A673 (cell line): Measurements from ENCODE around the gene ZSCAN20. TPM values are rescaled to one million over a fixed set of nuclear protein-coding genes. Genes with fewer than 3 reads are reported as not detected.

ENCODE experiments used
- BruUV-seq: library from RNA; stranded (reverse); fragments of 400-500 nt; replicated peaks from 2 replicates; lab custom pipeline; 2021; lab: Mats Ljungman, UMichigan
- CTCF ChIA-PET: fragments of 300-600 bp; sonication (Branson Sonifier 250); formaldehyde crosslinking; loops from one replicate; lab custom pipeline; 2022; ENCODE audit warnings: antibody characterized with exemption; lab: Charles Lee
- POLR2A ChIA-PET: fragments of 300-600 bp; sonication (Branson Sonifier 250); formaldehyde crosslinking; loops from one replicate; lab custom pipeline; 2022; ENCODE audit warnings: antibody characterized with exemption; ENCODE audit not compliant: low non-redundant PET; lab: Charles Lee
- DNase-seq: peaks from one replicate; pipeline ENCODE4 v3.0.0-alpha.2; 2015; ENCODE audit warnings: low spot score
- H3K27ac ChIP-seq: fragments of 200-600 bp; sonication (generic); 2 replicates; pipeline ENCODE4 v1.5.1; 2016; ENCODE audit warnings: mixed run types, low read depth, mild to moderate bottlenecking, mixed read lengths, antibody characterized with exemption, low read length; ENCODE audit not compliant: poor library complexity, severe bottlenecking
- H3K27me3 ChIP-seq: fragments of 200-600 bp; sonication (generic); replicated peaks from 2 replicates; pipeline ENCODE4 v1.6.1; 2017; ENCODE audit warnings: mixed run types, low read depth, mild to moderate bottlenecking, mixed read lengths, antibody characterized with exemption, low read length; ENCODE audit not compliant: insufficient read depth, poor library complexity
- H3K36me3 ChIP-seq: fragments of 200-600 bp; sonication (generic); 2 replicates; pipeline ENCODE4 v1.6.1; 2016; ENCODE audit warnings: mixed run types, mild to moderate bottlenecking, mixed read lengths, antibody characterized with exemption, low read length; ENCODE audit not compliant: insufficient read depth, poor library complexity, severe bottlenecking
- H3K4me1 ChIP-seq: fragments of 200-600 bp; sonication (generic); 2 replicates; pipeline ENCODE4 v1.6.1; 2017; ENCODE audit warnings: mixed run types, mild to moderate bottlenecking, mixed read lengths, antibody characterized with exemption, low read length; ENCODE audit not compliant: insufficient read depth, poor library complexity, severe bottlenecking
- H3K4me3 ChIP-seq: fragments of 200-600 bp; sonication (generic); 2 replicates; pipeline ENCODE4 v1.5.1; 2016; ENCODE audit warnings: low read depth, mixed run types, mild to moderate bottlenecking, mixed read lengths, low read length; ENCODE audit not compliant: poor library complexity, severe bottlenecking
- H3K9me3 ChIP-seq: fragments of 200-600 bp; sonication (generic); 2 replicates; pipeline ENCODE4 v1.6.1; 2016; ENCODE audit warnings: mixed run types, low read depth, mild to moderate bottlenecking, mixed read lengths, antibody characterized with exemption, low read length; ENCODE audit not compliant: poor library complexity, severe bottlenecking
- CTCF ChIP-seq: fragments of 300-800, 200-600 bp; sonication (generic); conservative IDR thresholded peaks from 2 replicates; pipeline ENCODE4 v1.5.1; 2017; ENCODE audit warnings: low read depth, mild to moderate bottlenecking, antibody characterized with exemption, low read length, moderate library complexity, mixed read lengths
- EZH2 ChIP-seq: fragments of 200-600 bp; sonication (generic); IDR thresholded peaks from 2 replicates; pipeline ENCODE4 v1.6.1; 2017; ENCODE audit warnings: borderline replicate concordance, low read depth, mild to moderate bottlenecking, mixed read lengths, antibody characterized with exemption, low read length; ENCODE audit not compliant: poor library complexity, severe bottlenecking
- intact Hi-C: fragments of 100-400 bp; cut with micrococcal nuclease; formaldehyde crosslinking; loops from one replicate; pipeline ENCODE4 v1.10.0; 2022; ENCODE audit not compliant: unreplicated experiment
- total RNA-seq: library from RNA; stranded (reverse); gene quantifications from 2 replicates; pipeline ENCODE4 v1.2.3, GENCODE V29; 2021

ZSCAN20 gene
- total RNA-seq, 1 experiment from 2014 or later = 4.5 TPM

GRCh38 chr1:33527934-33528333, 55.5 kb downstream of the ZSCAN20 start:
- CTCF ChIA-PET = no interaction called here

GRCh38 chr1:33529957-33530356, 57.5 kb downstream of the ZSCAN20 start:
- no TSS peak for BruUV-seq
- no peaks in the 10 kb centered on the region for H3K9me3 ChIP-seq
- CTCF ChIA-PET = no interaction called here
- H3K36me3 ChIP-seq = no peaks in the 10 kb centered on the region
- no peaks in the 10 kb centered on the region for H3K4me1 ChIP-seq
- POLR2A ChIA-PET = no interaction called here
- no peak for TF ChIP-seq CTCF
- no peak for TF ChIP-seq EZH2
- intact Hi-C loops = no loop called here
- H3K27me3 ChIP-seq = peaks cover 25% of the 10 kb centered on the region
- no peak for DNase-seq
- H3K27ac ChIP-seq = no peak overlapping the region
- H3K4me3 ChIP-seq = no peak overlapping the region

More at GRCh38 chr1:33527934-33528333, 55.5 kb downstream of the ZSCAN20 start:
- POLR2A ChIA-PET = no interaction called here
- intact Hi-C loops = no loop called here
- Histone ChIP-seq H3K27me3 (peaks cover 43% of the 10 kb centered on the region), H3K27ac (no peak overlapping the region), H3K9me3 (no peaks in the 10 kb centered on the region), H3K4me3 (no peak overlapping the region), H3K4me1 (no peaks in the 10 kb centered on the region), H3K36me3 (no peaks in the 10 kb centered on the region)
- no peak for DNase-seq
- TF ChIP-seq EZH2 (no peak), CTCF (no peak)
- BruUV-seq = no TSS peak

DNA sequence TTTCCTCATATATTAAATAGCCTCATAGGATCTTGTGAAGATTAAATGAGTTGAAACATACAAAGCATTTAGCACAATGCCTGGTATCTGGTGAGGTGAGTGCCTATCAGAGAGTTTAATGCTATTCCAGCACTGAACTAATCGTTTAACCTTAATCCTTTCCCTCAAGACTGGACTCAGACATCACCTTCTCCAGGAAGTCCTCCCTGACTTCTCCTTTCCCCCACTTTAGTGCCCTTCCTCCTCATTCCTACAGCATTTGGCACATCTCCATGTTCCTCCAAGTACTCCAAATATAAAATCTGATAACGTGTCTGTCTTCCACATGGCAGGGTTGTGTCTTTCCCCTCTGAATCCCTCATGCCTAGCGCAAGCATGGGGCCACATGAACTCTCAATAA, 59.8 kb downstream of the ZSCAN20 start:
- Histone ChIP-seq H3K4me1 (no peaks in the 10 kb centered on the region), H3K27me3 (peaks cover 21% of the 10 kb centered on the region), H3K27ac (no peak overlapping the region), H3K9me3 (no peaks in the 10 kb centered on the region), H3K4me3 (no peak overlapping the region), H3K36me3 (no peaks in the 10 kb centered on the region)
- ChIA-PET CTCF (no interaction called here), POLR2A (no interaction called here)
- intact Hi-C loops = no loop called here
- no peak for TF ChIP-seq EZH2
- no peak for TF ChIP-seq CTCF
- BruUV-seq = no TSS peak
- no peak for DNase-seq
